HG02840 (cell line): ENCODE results near the gene SAP30BP.

Experiments
- ATAC-seq: cut with Tn5 transposase; IDR thresholded peaks from one replicate; pipeline ENCODE4 v1.9.1; 2021; ENCODE audit warnings: mild to moderate bottlenecking, moderate library complexity, moderate number of reproducible peaks; ENCODE audit not compliant: unreplicated experiment, low FRiP score

The SAP30BP gene

GRCh38 chr17:75666959-75667790 is at the start of gene SAP30BP, which contains the start of gene RECQL5:
TSS of gene SAP30BP (plus strand) at chr17:75667338. CDS start at chr17:75667373, 35 bp downstream.
TSS of gene RECQL5 (minus strand) at chr17:75667154. CDS start at chr17:75666557, 597 bp downstream.
- peak; percentile 79 for ATAC-seq

- no peak for ATAC-seq
Observed at GRCh38 chr17:75617675-75618074, 49.5 kb upstream of the SAP30BP start.

GRCh38 chr17:75619506-75620431 is 47.4 kb upstream of the SAP30BP start:
- no peak for ATAC-seq

- no peak for ATAC-seq
Observed at GRCh38 chr17:75621489-75621888, 45.6 kb upstream of the SAP30BP start.

GRCh38 chr17:75622076-75622475 is 45.1 kb upstream of the SAP30BP start:
- no peak for ATAC-seq

- ATAC-seq, result no peak
Observed at GRCh38 chr17:75622771-75623273, 44.3 kb upstream of the SAP30BP start.

GRCh38 chr17:75623386-75623785 is 43.8 kb upstream of the SAP30BP start:
- ATAC-seq, result no peak

GRCh38 chr17:75624021-75624420 is 43.1 kb upstream of the SAP30BP start:
- no peak for ATAC-seq

GRCh38 chr17:75624714-75625345 is 42.3 kb upstream of the SAP30BP start:
- no peak for ATAC-seq

GRCh38 chr17:75625813-75626486 is 41.2 kb upstream of the SAP30BP start:
- no peak for ATAC-seq

- no peak for ATAC-seq
Observed at GRCh38 chr17:75626496-75627038, 40.6 kb upstream of the SAP30BP start.

- ATAC-seq, result no peak
Observed at GRCh38 chr17:75627094-75627493, 40.0 kb upstream of the SAP30BP start.

GRCh38 chr17:75628425-75628824 is 38.7 kb upstream of the SAP30BP start:
- no peak for ATAC-seq

GRCh38 chr17:75629157-75629556 is 38.0 kb upstream of the SAP30BP start:
- no peak for ATAC-seq

- no peak for ATAC-seq
Observed at GRCh38 chr17:75630071-75630917, 36.8 kb upstream of the SAP30BP start.

GRCh38 chr17:75631353-75631752 is 35.8 kb upstream of the SAP30BP start:
- no peak for ATAC-seq

- no peak for ATAC-seq
Observed at GRCh38 chr17:75632428-75632827, 34.7 kb upstream of the SAP30BP start.

GRCh38 chr17:75632863-75633485 is 34.2 kb upstream of the SAP30BP start, which contains the start of gene SMIM5:
TSS of gene SMIM5 (plus strand) at chr17:75633434. CDS start at chr17:75640202, 6,768 bp downstream.
- ATAC-seq, result no peak
